GM21390 (cell line): ENCODE measurements around the gene INPP5A.

ENCODE experiments used
- ATAC-seq: cut with Tn5 transposase; IDR thresholded peaks from one replicate; pipeline ENCODE4 v1.9.1; 2021; ENCODE audit not compliant: unreplicated experiment

INPP5A gene

DNA sequence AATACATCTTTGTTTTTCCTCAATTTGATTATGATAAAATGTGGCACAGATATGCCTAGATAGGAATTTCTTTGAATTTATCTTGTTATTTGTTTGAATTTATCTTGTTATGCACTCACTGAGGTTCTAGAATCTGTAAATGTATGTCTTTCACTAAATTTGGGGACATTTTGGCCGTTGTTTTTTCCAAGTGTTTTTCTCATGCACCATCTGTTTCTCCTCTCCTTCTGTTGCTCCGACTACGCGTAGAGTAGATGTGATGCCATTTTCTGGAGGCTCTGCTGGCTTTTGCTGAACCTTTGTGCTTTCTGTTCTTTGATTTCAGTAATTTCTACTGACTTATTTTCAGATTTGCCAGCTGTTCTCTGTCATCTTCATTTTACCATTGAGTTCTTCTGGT lies 101.9 kb downstream of the INPP5A start:
- ATAC-seq, result no peak

- no peak for ATAC-seq
Observed at GRCh38 chr10:132640326-132641125, 102.9 kb downstream of the INPP5A start.

GRCh38 chr10:132641401-132641800 lies 103.8 kb downstream of the INPP5A start:
- no peak for ATAC-seq

GRCh38 chr10:132641966-132642731 lies 104.6 kb downstream of the INPP5A start:
- no peak for ATAC-seq

GRCh38 chr10:132642732-132643008 lies 105.1 kb downstream of the INPP5A start:
- ATAC-seq, result no peak

- ATAC-seq, result no peak
Observed at GRCh38 chr10:132643709-132644526, 106.3 kb downstream of the INPP5A start.

DNA sequence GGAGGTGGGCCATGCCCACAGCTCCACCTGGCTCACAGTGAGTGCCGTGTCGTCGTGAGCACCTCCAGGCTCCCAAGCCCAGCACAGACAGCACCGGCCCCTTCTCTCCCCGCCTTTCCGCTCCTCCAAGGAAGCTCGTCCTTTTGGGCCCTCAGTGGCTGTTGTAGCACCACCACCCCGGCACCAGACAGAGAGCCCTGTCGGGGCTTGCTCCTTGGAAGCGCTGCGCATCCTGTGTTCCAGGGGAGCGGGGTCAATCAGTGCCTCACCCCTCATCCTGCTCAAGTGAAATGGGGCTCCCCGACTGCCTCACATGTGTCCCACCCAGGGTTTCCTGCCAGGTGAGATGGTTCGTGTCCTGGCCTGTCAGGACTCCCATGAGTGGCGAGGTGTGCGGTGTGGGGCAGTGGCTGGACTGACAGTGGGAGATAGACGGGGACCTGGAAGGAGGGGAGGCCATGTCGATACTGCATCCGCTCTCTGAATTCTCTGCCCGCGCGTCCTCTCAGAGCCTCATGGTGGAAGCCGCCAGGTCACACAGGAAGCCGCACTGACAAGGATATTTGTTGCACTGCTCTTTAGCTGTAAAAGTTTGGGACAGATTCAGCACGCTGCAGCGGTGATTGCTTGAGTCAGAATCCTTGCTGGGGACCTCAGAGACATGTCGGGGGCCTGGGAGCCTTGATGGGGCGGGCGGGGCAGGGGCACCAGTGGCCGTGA lies 107.1 kb downstream of the INPP5A start:
- no peak for ATAC-seq

GRCh38 chr10:132645247-132645530 lies 107.6 kb downstream of the INPP5A start:
- ATAC-seq, result no peak

GRCh38 chr10:132645630-132646442 lies 108.2 kb downstream of the INPP5A start:
- ATAC-seq, result no peak

- no peak for ATAC-seq
Observed at GRCh38 chr10:132646443-132647097, 109.0 kb downstream of the INPP5A start.

GRCh38 chr10:132647424-132647823 lies 109.8 kb downstream of the INPP5A start:
- no peak for ATAC-seq

DNA sequence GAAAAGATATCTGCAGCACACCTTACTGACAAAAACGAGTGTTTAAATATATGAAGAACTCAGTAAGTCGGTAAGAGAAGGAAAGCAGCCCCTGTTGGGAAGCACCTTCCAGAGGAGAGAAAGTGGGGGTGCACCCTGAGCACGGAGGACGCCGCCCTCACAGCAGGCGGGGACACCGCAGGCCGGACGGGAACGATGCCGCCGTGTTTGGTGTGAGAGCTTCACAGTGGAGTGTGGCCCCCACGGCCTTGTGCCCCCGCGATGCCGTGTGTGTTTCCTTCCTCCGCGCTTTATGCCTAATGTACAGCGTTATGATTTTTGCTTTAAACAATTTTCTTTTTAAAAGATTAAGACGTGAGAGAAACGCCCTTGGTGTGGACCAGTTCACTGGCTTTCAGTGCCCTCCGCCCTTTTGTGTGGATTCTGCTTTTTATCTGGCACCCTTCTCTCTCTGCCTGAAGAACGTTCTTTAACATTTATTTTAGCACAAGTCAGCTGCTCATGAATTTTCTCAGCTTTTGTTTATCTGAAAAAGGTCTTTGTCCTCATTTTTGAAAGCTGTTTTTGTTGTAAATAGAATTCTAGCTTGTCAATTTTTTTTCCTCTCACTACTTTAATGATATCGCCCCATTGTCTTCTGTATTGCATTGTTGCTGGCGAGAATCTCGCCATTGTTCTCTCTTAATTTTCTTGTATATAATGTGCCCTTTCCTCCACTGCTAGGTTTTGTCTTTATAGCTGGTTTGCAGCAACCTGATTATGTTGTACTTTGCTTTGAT lies 110.7 kb downstream of the INPP5A start:
- no peak for ATAC-seq

DNA sequence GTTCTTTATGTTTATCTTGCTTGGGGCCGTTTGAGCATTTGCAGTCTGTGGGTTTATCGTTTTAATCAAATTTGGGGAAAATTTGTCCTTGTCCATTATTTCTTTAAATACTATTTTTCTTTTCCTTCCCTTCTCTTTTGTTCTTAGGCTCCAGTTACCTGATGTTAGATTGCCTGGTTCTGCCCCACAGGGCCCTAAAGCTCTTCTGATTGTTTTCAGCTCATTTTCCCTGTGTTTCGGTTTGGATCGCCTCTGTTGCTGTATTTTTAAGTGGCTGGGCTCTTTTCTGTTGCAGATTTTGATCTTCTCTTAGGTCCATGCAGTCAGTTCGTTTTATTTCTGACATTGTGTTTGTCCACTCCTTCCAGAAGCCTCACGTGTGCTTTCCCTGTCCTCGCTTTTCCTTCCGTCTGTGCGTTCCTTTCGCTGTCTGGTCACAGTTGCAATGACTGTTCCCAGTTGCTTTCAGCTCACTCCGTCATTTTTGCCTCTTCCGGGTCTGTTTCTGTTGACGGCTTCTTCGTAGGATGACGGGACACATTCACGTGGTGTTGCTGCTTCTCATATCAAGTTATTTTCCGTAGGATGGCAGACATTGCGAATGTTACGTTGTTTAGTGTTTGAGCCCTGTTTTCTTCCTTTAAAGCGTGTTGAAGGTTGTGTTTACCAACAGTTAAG lies 111.4 kb downstream of the INPP5A start:
- no peak for ATAC-seq

- ATAC-seq, result no peak
Observed at GRCh38 chr10:132649651-132650360, 112.2 kb downstream of the INPP5A start.

DNA sequence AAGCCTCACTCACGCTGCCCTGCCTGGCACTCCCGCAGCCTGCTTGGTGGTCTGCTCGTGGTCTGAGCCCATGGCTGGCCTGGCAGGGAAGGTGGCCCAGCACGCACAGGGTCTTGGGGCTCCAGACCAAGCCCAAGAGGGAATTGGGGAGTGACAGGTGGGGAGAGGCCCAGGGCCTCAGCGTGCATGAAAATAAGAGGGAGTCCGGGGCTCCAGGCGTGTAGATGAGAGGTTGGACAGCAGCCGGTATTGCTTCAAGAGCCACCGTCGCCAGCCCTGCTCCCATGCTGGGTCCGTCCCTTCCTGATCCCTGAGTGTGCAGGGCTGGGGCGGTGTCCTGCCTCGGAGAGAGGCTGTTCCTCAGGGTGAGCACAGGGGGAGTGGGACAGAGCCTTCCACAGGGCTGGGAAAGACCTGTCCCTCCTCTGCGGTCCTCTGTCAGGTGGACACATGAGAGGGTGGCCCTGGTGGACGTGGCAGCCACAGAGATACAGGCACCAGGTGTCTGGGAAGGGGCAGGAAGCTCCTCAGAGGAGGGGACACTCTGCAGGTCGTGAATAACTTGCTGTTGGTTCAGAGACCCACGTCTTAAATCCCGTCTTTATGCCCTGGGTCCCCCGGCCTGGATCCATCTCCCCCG lies 113.1 kb downstream of the INPP5A start:
- ATAC-seq, result no peak

DNA sequence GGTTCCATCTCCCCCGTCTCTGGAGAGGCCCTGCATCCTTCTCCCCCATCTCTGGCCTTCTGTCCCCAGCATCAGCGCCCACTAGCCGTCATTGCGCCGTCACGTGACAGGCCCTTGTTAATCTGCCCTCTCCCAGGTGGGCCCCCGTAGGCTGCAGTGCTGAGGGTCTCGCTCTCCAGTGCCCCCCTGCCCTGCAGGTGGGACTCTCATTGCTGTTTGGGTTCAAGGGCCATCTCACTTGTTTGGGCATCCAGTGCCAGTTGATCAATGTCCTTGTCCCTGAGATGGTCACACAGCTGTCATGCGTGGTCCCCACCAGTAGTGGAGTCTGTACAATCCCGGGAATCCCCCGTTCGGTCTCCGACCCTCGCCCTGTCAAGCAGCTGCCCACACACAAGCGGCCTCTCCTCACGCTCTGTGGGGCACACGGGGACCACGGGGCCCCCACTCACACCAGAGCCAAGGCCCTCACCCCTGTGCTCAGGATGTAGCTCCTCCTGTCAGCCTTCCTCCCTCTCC lies 114.0 kb downstream of the INPP5A start:
- no peak for ATAC-seq

GRCh38 chr10:132652446-132652845 lies 114.9 kb downstream of the INPP5A start:
- no peak for ATAC-seq
